ENCODE data around the gene UPK3A. TPM values are rescaled to one million over a fixed set of nuclear protein-coding genes. Genes with fewer than 3 reads are reported as not detected.

UPK3A gene
- total and polyA plus RNA-seq, 2 of the 13 experiments (the other 11 are each of a cell fraction or from before 2014, with no cell fraction given) = 10.5 to 13.8 TPM

GRCh38 chr22:45273452-45274075 is 11.2 kb upstream of the UPK3A start (continued):
- TF ChIP-seq POLR2AphosphoS5 (IDR thresholded peaks at IDR 0.05; ENCODE audit: low read depth, low read length) (peak; percentile 33), BHLHE40 (IDR thresholded peaks at IDR 0.05; ENCODE audit: low read length) (0 out of 2 replicates have a peak, but pooled peaks have one; percentile 10), SPEN (CRISPR knock-in tag; IDR thresholded peaks at IDR 0.05; ENCODE audit: low read depth) (peak; percentile 88), TMF1 (CRISPR knock-in tag; IDR thresholded peaks at IDR 0.05; ENCODE audit: low read depth) (0 out of 2 replicates have a peak, but pooled peaks have one; percentile 42), BORCS8-MEF2B (CRISPR knock-in tag; IDR thresholded peaks at IDR 0.05) (peak; percentile 84), SALL1 (CRISPR knock-in tag; IDR thresholded peaks at IDR 0.05) (peak; percentile 97), ZNF710 (CRISPR knock-in tag; IDR thresholded peaks at IDR 0.05; ENCODE audit: borderline replicate concordance) (0 out of 2 replicates have a peak, but pooled peaks have one; percentile 59), ZBTB4 (CRISPR knock-in tag; IDR thresholded peaks at IDR 0.05; ENCODE audit: borderline replicate concordance) (peak; percentile 68; the same call in 1 of the 2 replicates), ZNF761 (CRISPR knock-in tag; conservative IDR thresholded peaks at IDR 0.05) (0 out of 2 replicates have a peak, but pooled peaks have one; percentile 50), ZNF777 (CRISPR knock-in tag; IDR thresholded peaks at IDR 0.05) (no peak), ZNF644 (CRISPR knock-in tag; IDR thresholded peaks at IDR 0.05; ENCODE audit: low read depth) (peak; percentile 82; the same call in 1 of the 2 replicates), MZF1 (CRISPR knock-in tag; IDR thresholded peaks at IDR 0.05; ENCODE audit: borderline replicate concordance) (no peak), MXD4 (CRISPR knock-in tag; IDR thresholded peaks at IDR 0.05) (0 out of 2 replicates have a peak, but pooled peaks have one; percentile 45), ARID3A (IDR thresholded peaks at IDR 0.05; ENCODE audit: low read depth, low read length) (peak; percentile 96), ZNF280B (CRISPR knock-in tag; IDR thresholded peaks at IDR 0.05; ENCODE audit: borderline replicate concordance) (peak; percentile 79; the same call in 1 of the 2 replicates), SMC3 (IDR thresholded peaks at IDR 0.05; ENCODE audit: low read length) (no peak; the same call in 1 of the 2 replicates), ZNF343 (CRISPR knock-in tag; IDR thresholded peaks at IDR 0.05) (peak; percentile 92)
- TF ChIP-seq, protein P1, sequence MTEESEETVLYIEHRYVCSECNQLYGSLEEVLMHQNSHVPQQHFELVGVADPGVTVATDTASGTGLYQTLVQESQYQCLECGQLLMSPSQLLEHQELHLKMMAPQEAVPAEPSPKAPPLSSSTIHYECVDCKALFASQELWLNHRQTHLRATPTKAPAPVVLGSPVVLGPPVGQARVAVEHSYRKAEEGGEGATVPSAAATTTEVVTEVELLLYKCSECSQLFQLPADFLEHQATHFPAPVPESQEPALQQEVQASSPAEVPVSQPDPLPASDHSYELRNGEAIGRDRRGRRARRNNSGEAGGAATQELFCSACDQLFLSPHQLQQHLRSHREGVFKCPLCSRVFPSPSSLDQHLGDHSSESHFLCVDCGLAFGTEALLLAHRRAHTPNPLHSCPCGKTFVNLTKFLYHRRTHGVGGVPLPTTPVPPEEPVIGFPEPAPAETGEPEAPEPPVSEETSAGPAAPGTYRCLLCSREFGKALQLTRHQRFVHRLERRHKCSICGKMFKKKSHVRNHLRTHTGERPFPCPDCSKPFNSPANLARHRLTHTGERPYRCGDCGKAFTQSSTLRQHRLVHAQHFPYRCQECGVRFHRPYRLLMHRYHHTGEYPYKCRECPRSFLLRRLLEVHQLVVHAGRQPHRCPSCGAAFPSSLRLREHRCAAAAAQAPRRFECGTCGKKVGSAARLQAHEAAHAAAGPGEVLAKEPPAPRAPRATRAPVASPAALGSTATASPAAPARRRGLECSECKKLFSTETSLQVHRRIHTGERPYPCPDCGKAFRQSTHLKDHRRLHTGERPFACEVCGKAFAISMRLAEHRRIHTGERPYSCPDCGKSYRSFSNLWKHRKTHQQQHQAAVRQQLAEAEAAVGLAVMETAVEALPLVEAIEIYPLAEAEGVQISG (CRISPR knock-in tag; IDR thresholded peaks at IDR 0.05) = peak; percentile 87
